Muscle layer of duodenum (tissue), 2 donors: ENCODE results near the gene SLCO2A1.

ENCODE experiments used
- H3K27ac ChIP-seq: one replicate; pipeline ENCODE4 v1.7.0; 2013; ENCODE audit warnings: mild to moderate bottlenecking, low read length
- H3K27me3 ChIP-seq: one replicate; pipeline ENCODE4 v1.7.0; 2013; ENCODE audit warnings: low read depth, mild to moderate bottlenecking, control low read depth, low read length
- H3K36me3 ChIP-seq, 2 donors: one replicate each; pipeline ENCODE4 v1.7.0; 2013; ENCODE audit warnings: low read length in 2 of 2, control low read depth in 1 of 2, mild to moderate bottlenecking in 1 of 2; ENCODE audit not compliant: insufficient read depth in 2 of 2, control insufficient read depth in 1 of 2
- H3K4me1 ChIP-seq, 2 donors: one replicate each; pipeline ENCODE4 v1.7.0; 2013; ENCODE audit warnings: low read length in 2 of 2, mild to moderate bottlenecking in 2 of 2, control low read depth in 1 of 2, moderate library complexity in 1 of 2; ENCODE audit not compliant: insufficient read depth in 2 of 2, control insufficient read depth in 1 of 2
- H3K4me3 ChIP-seq, 2 donors: one replicate each; pipeline ENCODE4 v1.7.0; 2013; ENCODE audit warnings: low read length in 2 of 2, low read depth in 1 of 2, mild to moderate bottlenecking in 1 of 2
- H3K9me3 ChIP-seq, 2 donors: one replicate each; pipeline ENCODE4 v1.7.0; 2013; ENCODE audit warnings: low read length in 2 of 2, control low read depth in 1 of 2, mild to moderate bottlenecking in 1 of 2; ENCODE audit not compliant: control insufficient read depth in 1 of 2
- donor health status: healthy.

SLCO2A1 gene

DNA sequence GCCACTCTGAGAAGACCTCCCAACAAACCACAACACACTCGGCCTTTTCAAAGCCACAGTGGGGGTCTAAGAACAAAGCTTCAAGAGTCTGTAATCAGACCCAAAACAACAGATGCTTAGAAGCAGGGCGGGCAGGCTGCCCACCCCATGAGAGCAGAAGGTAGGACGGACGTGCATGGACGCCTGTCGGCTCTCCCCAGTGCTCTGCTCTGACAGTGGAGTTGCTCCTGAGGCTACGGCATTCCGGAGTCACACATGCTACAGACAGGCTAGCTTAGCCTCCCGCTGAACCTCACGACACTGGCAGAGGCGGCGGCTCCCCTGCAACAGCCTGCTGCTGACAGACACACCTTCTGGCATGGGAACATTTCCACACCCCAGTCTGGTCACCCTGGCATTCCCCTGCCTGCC is 33.5 kb downstream of the SLCO2A1 start:
- Histone ChIP-seq H3K4me1 (no peaks in the 10 kb centered on the region), H3K36me3 (no peaks in the 10 kb centered on the region), H3K9me3 (no peaks in the 10 kb centered on the region), H3K27ac (no peak overlapping the region), H3K27me3 (no peaks in the 10 kb centered on the region), H3K4me3 (no peak overlapping the region)

DNA sequence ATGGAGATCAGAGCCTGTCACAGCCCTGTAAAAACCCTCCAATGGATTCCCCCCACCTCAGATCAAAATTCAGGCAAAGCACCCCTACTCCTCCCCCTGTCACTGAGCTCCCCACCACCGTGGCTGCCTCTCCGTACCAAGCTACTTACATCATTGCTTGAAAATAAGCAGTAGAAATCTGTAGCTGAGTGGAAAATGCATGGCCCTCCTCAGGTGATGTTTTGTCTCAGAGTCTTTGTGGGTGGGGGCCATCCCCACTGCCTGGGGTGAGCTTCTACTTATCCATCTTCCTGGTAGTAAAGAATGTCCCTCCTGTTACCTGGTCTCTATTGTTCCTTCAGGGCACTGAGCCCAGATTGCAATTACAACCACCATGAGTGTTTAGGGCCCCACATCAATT is 34.5 kb downstream of the SLCO2A1 start:
- H3K27me3 ChIP-seq: no peaks in the 10 kb centered on the region
- H3K9me3 ChIP-seq: no peaks in the 10 kb centered on the region
- no peaks in the 10 kb centered on the region for H3K4me1 ChIP-seq
- H3K4me3 ChIP-seq: no peak overlapping the region
- no peaks in the 10 kb centered on the region for H3K36me3 ChIP-seq
- no peak overlapping the region for H3K27ac ChIP-seq

DNA sequence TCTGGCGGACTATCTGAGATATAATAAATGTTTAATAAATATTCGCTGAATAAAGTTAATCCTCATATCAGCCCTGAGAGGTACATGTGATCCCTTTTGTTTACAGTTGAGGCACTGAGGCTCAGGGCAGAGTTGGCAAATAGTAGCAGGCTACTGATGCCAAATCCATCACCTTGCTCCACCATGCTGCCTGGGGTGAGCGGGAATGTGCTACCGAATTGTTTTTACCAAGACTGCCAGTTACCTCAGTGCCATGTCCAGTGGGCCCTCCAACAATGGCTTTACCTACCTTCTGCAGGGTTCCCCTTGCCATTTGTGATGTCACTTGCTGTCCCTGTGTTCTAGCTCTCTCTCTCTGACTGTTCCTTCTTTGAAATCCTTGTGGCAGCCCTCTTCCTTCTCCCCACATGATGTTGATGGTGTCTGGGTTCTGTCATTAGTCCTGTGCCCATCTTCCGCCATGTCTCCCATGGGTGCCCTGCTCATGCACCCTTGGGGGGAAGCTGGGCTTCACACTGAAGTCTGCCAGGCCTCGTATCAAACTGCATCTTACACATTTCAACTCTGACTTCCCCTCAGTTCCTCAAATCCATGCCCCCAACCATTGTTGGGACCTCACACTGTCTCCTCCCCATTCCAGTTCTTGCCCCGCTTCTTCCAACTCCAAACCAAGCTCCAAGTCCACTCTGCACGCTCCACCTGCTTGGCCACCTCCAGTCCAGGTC is 35.4 kb downstream of the SLCO2A1 start:
- H3K4me3 ChIP-seq: no peak overlapping the region
- no peaks in the 10 kb centered on the region for H3K36me3 ChIP-seq
- H3K27ac ChIP-seq: no peak overlapping the region
- H3K4me1 ChIP-seq: no peaks in the 10 kb centered on the region
- no peaks in the 10 kb centered on the region for H3K27me3 ChIP-seq
- H3K9me3 ChIP-seq: no peaks in the 10 kb centered on the region

DNA sequence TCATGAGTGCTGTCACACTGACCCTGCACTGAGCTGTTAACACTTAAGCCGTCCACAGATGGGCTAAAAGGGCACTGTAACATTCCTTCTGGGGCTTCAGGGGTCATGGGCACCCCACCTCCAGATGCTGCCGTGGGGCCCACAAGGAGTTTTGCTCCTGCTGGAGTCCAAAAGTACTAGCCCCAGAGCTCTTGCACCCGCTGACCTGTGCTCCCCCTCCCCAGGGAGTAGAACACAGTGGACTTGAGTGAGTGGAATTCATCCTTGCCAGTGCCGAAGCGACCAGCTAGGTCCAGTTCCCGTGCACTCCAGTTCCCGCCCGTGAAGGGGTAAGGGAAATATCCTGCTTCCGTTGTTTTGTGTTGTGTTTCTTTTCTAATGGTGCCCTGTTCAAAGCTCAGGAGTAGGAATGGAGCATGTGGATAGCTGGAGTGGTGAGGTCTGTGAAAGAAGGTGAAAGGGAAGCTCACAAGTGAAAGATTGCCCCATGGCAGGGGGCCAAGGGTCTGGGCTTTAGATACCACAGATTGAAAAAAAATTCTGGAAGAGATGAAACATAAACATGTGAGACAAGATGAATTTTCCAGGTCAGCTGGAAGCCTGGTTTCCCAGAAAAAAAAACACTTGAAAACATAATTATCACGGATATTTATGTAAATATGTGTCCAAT is 36.6 kb downstream of the SLCO2A1 start:
- Histone ChIP-seq H3K27me3 (no peaks in the 10 kb centered on the region), H3K9me3 (no peaks in the 10 kb centered on the region), H3K36me3 (no peaks in the 10 kb centered on the region), H3K4me1 (no peaks in the 10 kb centered on the region), H3K27ac (no peak overlapping the region), H3K4me3 (no peak overlapping the region)

DNA sequence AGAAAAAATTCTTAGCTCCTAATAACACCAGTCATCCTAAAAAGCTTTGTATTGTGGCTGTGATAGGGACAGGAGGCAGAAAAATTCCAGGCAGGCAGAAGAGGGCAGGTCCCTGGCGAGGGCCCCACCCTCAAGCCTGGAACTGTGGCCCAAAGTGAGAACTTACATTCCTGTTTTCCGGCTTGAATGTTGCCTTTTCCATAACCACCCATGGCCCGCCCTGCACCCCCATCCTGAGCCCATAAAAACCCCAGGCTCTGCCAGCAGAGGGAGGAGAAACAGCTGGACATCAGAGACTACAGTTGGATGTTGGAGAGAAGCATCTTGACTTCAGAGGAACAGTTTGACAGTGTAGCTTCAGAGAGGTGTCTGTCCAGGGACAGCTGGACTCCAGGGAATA is 37.3 kb downstream of the SLCO2A1 start:
- Histone ChIP-seq H3K9me3 (no peaks in the 10 kb centered on the region), H3K27ac (no peak overlapping the region), H3K4me1 (no peaks in the 10 kb centered on the region), H3K36me3 (no peaks in the 10 kb centered on the region), H3K27me3 (no peaks in the 10 kb centered on the region), H3K4me3 (no peak overlapping the region)

DNA sequence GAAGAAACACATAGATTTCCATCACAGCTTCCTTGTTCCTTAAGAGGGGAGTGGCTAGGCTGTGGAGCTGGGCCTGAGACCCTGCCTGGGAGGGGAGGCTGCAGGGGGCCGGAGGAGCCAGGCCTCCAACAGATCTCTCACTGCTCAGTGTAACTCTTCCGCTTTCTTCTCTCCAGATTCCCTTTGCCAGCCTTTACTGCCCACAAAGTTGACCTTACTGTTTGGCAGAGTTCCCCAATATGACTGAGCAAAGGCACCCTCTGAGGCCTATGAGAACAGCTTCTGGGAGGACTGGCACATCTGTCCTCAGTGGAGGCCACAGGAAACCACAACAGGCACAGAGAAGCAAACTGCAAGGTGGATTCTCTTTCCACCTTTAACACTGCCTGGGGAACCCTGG is 38.1 kb downstream of the SLCO2A1 start:
- Histone ChIP-seq H3K27ac (no peak overlapping the region), H3K9me3 (no peaks in the 10 kb centered on the region), H3K27me3 (no peaks in the 10 kb centered on the region), H3K4me1 (no peaks in the 10 kb centered on the region), H3K4me3 (no peak overlapping the region), H3K36me3 (no peaks in the 10 kb centered on the region)

DNA sequence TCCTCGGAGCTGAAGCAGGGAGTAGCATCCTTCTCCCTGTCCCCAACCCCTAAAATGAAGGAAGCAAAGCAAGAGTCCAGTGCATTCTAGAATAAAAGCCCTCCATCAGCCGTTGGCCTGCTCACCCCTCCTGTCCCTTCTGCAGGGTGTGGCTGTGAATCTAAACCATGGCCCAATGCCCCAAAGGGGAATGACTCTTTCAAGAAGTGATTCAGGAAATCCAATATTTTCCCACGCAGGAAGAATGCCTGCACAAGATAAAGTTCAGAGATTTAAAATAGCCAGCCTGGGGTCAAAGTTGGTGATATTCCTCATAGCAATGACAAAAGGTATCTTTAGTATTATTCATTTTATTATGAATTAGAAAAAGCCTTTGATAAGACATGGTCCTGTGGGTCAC is 38.5 kb downstream of the SLCO2A1 start:
- no peaks in the 10 kb centered on the region for H3K4me1 ChIP-seq
- no peaks in the 10 kb centered on the region for H3K27me3 ChIP-seq
- H3K4me3 ChIP-seq: no peak overlapping the region
- H3K36me3 ChIP-seq: no peaks in the 10 kb centered on the region
- H3K9me3 ChIP-seq: no peaks in the 10 kb centered on the region
- H3K27ac ChIP-seq: no peak overlapping the region

DNA sequence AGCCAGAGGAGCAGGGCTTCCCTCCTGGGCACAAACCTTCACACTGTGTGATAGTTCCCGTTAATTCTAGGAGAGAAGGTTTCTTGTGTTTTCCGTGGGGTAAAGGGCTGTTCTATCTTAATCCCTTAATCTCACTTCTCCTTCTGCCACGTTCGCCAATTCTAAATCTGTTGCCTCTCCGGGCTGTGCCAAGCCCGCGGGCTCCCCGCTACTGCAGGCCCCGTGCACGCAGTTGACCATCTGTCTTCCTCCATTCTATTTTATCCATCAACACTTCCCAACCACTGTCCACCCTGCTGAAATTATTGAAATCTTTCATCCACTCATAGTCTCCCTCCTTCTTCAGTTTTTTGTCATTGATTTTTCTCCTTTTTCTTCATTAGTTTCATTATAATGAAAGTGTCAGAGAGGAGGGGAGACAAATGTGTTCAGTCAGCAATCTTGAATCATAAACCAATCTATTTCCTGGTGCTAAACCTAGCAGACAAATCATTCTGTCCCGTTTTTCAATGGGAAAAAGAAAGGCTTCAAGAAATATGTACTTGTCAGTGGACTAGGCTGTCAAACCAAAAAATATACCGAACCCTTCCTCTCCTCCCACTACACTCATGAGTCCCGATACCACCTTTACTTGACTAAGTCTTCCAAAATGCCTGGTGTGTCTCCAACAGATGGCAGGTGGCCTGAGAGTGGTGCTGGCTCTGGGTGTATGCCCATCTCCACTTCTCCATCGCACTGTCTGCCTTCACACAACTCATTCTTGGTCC is 39.6 kb downstream of the SLCO2A1 start:
- H3K9me3 ChIP-seq: no peaks in the 10 kb centered on the region
- no peaks in the 10 kb centered on the region for H3K4me1 ChIP-seq
- H3K27me3 ChIP-seq: no peaks in the 10 kb centered on the region
- H3K4me3 ChIP-seq: no peak overlapping the region
- H3K36me3 ChIP-seq: no peaks in the 10 kb centered on the region
- no peak overlapping the region for H3K27ac ChIP-seq

DNA sequence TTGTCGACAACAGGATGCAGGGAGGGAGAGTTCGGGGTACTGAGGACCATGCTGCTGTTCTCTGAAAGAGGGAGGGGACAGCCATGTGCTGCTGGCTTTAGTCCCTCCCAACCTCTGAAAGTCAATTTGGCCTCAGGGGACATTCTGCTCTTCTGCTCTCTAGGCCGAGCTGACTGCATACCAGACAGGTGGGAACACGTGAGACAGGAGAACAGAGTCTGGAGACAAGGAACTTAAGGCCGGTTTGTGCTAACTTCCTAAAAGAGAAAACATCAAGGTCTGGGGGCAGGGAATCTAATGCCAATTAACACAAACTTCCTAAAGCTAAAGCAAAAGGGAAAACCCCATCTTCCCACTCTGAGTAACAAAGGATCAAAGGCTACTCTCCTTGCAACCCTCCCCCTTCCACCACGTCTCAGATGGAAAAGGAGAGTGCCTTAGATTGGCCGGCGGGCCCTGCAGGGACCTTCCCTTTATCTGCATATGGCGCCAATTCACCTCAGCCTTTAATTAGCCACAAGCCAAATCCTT is 41.0 kb downstream of the SLCO2A1 start:
- H3K27me3 ChIP-seq: no peaks in the 10 kb centered on the region
- H3K9me3 ChIP-seq: no peaks in the 10 kb centered on the region
- H3K4me3 ChIP-seq: no peak overlapping the region
- H3K4me1 ChIP-seq: no peaks in the 10 kb centered on the region
- H3K27ac ChIP-seq: no peak overlapping the region
- H3K36me3 ChIP-seq: no peaks in the 10 kb centered on the region

DNA sequence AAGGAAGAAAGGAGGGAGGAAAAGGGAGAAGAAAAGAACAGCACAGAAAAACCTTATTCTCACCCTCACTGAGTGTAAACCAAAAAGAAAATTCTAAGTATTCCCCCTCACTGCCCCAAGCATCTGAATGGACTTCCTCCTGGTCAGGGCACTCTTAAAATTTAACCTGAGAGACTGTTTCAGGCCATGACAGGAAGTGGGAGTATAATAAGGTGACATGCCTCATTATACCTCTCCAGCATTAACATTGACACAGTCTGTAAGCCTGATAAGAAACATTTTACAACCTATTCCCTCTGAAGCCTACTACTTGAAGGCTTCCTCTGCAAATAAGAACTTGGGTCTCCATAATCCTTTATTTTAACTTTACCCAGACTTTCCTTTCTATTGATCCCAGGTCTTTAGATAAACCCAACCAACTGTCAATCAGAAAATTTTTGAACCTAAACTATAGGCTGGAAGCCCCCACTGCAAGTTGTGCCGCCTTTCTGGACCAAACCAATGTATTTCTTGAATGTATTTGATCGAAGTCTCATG is 41.7 kb downstream of the SLCO2A1 start:
- no peaks in the 10 kb centered on the region for H3K27me3 ChIP-seq
- no peaks in the 10 kb centered on the region for H3K36me3 ChIP-seq
- no peaks in the 10 kb centered on the region for H3K9me3 ChIP-seq
- H3K27ac ChIP-seq: no peak overlapping the region
- H3K4me3 ChIP-seq: no peak overlapping the region
- no peaks in the 10 kb centered on the region for H3K4me1 ChIP-seq

DNA sequence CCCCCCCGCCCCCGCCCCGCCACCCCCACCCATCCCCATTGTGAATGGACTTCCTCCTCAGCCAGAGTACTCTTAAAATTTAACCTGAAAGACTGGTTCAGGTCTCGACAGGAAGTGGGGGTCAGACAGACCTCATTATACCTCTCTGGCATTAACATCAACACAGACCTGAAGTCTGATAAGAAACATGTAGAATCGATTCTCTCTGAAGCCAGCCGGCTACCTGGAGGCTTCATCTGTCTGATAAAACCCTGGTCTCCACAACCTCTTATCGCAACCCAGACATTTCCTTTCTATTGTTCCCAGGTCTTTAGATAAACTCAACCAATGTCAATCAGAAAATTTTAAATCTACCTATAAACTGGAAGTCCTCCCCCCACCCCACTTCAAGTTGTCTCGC is 42.6 kb downstream of the SLCO2A1 start:
- Histone ChIP-seq H3K9me3 (no peaks in the 10 kb centered on the region), H3K27me3 (no peaks in the 10 kb centered on the region), H3K36me3 (no peaks in the 10 kb centered on the region), H3K4me3 (no peak overlapping the region), H3K27ac (no peak overlapping the region), H3K4me1 (no peaks in the 10 kb centered on the region)
